Psoas muscle (tissue), 8 donors: ENCODE measurements around the gene ANKRD60. TPM values are rescaled to one million over a fixed set of nuclear protein-coding genes. Genes with fewer than 3 reads are reported as not detected.
A peak's percentile ranks its signal among the peaks of the same experiment; 100 is the strongest.

Experiments used
- ATAC-seq, 4 donors: fragments of 200-7000 bp; cut with Tn5 transposase; one replicate each; pipeline ENCODE4 v1.9.1; 2020; ENCODE audit warnings: moderate library complexity in 3 of 4, mild to moderate bottlenecking in 2 of 4
- DNase-seq, 2 donors: peaks; one replicate each; pipeline ENCODE4 v3.0.0-alpha.2; 2020
- H3K27ac ChIP-seq: fragments of 200-600 bp; one replicate; pipeline ENCODE4 v1.8.0; 2022
- H3K27me3 ChIP-seq, 3 donors: fragments of 200-600 bp in 1 of 3; one replicate each; pipeline versions ENCODE4 v1.6.1 to v1.8.0; 2013 to 2022; ENCODE audit warnings: low read length in 2 of 3, mild to moderate bottlenecking in 2 of 3, moderate library complexity in 1 of 3; ENCODE audit not compliant: insufficient read depth in 3 of 3
- H3K36me3 ChIP-seq, 2 donors: fragments of 200-600 bp in 1 of 2; one replicate each; pipeline versions ENCODE4 v1.6.1 to v1.8.0; 2013 to 2022; ENCODE audit warnings: low read depth in 1 of 2, mild to moderate bottlenecking in 1 of 2, moderate library complexity in 1 of 2; ENCODE audit not compliant: insufficient read depth in 1 of 2
- H3K4me1 ChIP-seq: fragments of 200-600 bp; one replicate; pipeline ENCODE4 v1.8.0; 2022
- H3K4me3 ChIP-seq: fragments of 200-600 bp; one replicate; pipeline ENCODE4 v1.8.0; 2022; ENCODE audit warnings: mild to moderate bottlenecking
- H3K9me3 ChIP-seq: fragments of 200-600 bp; one replicate; pipeline ENCODE4 v1.8.0; 2022
- CTCF ChIP-seq: fragments of 200-600 bp; IDR thresholded peaks from one replicate; pipeline ENCODE4 v1.8.0; 2022; ENCODE audit warnings: antibody characterized with exemption
- WGBS, 3 donors: extraction: QIAGEN DNeasy Blood & Tissue Kit; methylation state at CpG; one replicate each; pipeline versions ENCODE4 v1.1.6 to v1.1.7; 2013; 5-methylcytosine and 5-hydroxymethylcytosine counted together
- intact Hi-C, 2 donors: fragments of 100-400 bp; cut with DNase I; formaldehyde crosslinking; loops; one replicate each; pipeline versions ENCODE4 v1.11.0 to v1.14.2; 2022
- polyA plus RNA-seq, 3 donors: library from polyadenylated mRNA; stranded (reverse); fragments of 200-250 nt; gene quantifications; one replicate each; pipeline ENCODE4 v1.2.3, GENCODE V29; 2013
- total RNA-seq, 4 donors: library from RNA; stranded (reverse); fragmentation: NEBNext Ultra II Directional in 2 of 4; extraction: Animal tissue kit (Norgen Biotek cat#: 25700) in 2 of 4; gene quantifications; one replicate each; pipeline versions ENCODE4 v1.2.1 to v1.2.4, GENCODE V29; 2021 to 2023
- donor health status: healthy with polysubstance abuse.
- donor health status: DM: no; HTN: no; CAD: no; lungs with moderate emphysema.
- donor health status: Bipolar disorder and iron deficiency.
- donor health status: healthy.
- donor health status: DM: yes; HTN: yes; CAD: no.
- donor health status: DM: no; HTN: no; CAD: no.
- donor health status: DM: no; HTN: no; CAD: no.
- donor health status: DM: yes; HTN: yes; CAD: no.

Gene ANKRD60
- total and polyA plus RNA-seq, 7 donors, result not detected

- Histone ChIP-seq H3K27ac (peak overlapping the region; percentile 61), H3K27me3 (no peaks in the 10 kb centered on the region), H3K36me3 (no peaks in the 10 kb centered on the region), H3K4me1 (no peaks in the 10 kb centered on the region), H3K4me3 (peak overlapping the region; percentile 36), H3K9me3 (no peaks in the 10 kb centered on the region)
- ATAC-seq, result no peak
- intact Hi-C loops, result no loop called here
- no peak for TF ChIP-seq CTCF
- DNase-seq, result no peak
- 54 to 63% (median 56%) methylated on average over 26 of the region's 26 CpGs for WGBS, 3 donors
These were observed 54.3 kb downstream of the ANKRD60 start for GRCh38 chr20:58173930-58174707.

DNA sequence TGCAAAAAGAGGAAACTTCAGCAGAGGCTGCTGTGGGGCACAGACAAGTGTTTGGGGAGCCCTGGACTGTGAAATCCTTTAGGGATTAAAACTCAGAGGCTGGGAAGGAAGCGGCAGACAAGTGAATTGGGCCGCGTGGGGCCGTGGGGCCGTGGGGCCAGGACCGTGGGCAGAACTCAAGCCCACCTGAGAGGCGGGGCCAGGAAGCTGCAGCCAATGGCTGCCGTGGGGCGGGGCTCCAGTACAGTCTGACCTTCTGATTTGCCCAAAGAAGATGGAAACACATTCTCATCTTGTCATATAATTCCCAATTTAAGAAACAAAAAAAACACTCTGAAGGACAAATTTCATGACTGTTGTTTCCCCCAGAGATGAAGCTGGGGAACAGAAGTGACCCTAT lies 55.4 kb downstream of the ANKRD60 start:
- intact Hi-C loops, result no loop called here
- no peak for TF ChIP-seq CTCF
- no peaks in the 10 kb centered on the region for H3K27me3 ChIP-seq
- WGBS, 3 donors, result 84 to 93% (median 92%) methylated on average over 9 of the region's 9 CpGs
- no peak overlapping the region for H3K4me3 ChIP-seq
- DNase-seq (no peak), ATAC-seq (no peak)
- no peak overlapping the region for H3K27ac ChIP-seq
- no peaks in the 10 kb centered on the region for H3K36me3 ChIP-seq
- no peaks in the 10 kb centered on the region for H3K4me1 ChIP-seq
- H3K9me3 ChIP-seq, result no peaks in the 10 kb centered on the region

DNA sequence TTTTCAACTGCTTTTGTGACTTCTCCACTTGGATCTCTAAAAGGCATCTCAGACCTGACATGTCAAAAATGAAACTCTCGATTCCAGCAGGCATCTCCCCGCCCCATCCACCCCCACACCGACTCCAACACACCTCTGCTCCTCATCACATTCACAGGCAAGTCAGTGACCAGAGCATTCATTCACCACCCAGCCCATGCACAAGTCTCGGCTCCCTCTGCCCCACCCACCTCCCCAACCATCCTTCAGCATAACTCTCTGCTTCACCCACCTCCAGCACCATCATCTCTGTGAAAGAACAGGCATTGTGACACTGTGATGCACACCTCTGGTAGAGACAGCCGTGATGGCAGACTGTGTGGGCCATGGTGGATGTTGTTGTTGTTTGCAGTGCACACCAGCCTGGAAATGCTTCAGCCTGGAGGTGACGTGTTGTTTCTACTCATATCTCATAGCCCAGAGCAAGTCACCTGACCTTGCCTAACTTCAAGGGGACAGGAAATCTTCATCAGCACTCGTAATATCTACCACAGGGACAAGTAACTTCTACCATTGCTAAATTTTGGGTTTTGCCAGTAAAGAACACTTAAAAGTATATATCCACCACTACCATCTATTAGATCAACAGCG lies 56.5 kb downstream of the ANKRD60 start:
- Histone ChIP-seq H3K4me1 (no peaks in the 10 kb centered on the region), H3K27me3 (no peaks in the 10 kb centered on the region), H3K27ac (no peak overlapping the region), H3K36me3 (no peaks in the 10 kb centered on the region), H3K9me3 (no peaks in the 10 kb centered on the region), H3K4me3 (no peak overlapping the region)
- intact Hi-C loops, result no loop called here
- no peak for TF ChIP-seq CTCF
- WGBS, 3 donors, result 92 to 95% (median 93%) methylated on average over 8 of the region's 8 CpGs
- DNase-seq (no peak), ATAC-seq (no peak)

DNA sequence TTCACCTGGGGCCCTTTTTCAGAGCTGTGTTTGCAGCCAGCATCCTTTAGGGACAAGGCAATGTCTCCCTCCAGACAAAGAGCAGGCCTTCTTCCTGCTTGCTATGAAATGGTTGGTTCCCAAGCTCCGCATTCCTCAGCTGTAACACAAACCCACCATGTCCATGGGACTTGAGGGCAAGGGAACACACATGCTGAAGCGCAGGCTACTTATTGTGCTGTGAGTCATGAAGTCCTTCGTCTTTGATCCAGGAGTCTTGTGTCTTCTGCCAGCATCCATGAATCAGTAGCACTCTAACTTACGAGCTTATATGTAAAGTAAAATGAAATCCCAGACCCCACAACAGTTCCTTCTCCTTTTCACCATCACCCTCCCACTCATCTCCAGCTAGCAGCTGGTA lies 59.0 kb downstream of the ANKRD60 start:
- H3K4me1 ChIP-seq, result no peaks in the 10 kb centered on the region
- H3K27ac ChIP-seq, result no peak overlapping the region
- TF ChIP-seq CTCF, result no peak
- no peak for ATAC-seq
- no peaks in the 10 kb centered on the region for H3K36me3 ChIP-seq
- H3K9me3 ChIP-seq, result no peaks in the 10 kb centered on the region
- no peak for DNase-seq
- H3K4me3 ChIP-seq, result no peak overlapping the region
- intact Hi-C loops, result no loop called here
- 84 to 91% (median 87%) methylated on average over 4 of the region's 4 CpGs for WGBS, 3 donors
- H3K27me3 ChIP-seq, result no peaks in the 10 kb centered on the region
